ENCODE results near the gene OXTR. TPM values are rescaled to one million over a fixed set of nuclear protein-coding genes. Genes with fewer than 3 reads are reported as not detected.

The OXTR gene
- total and polyA plus RNA-seq, 2 of the 13 experiments (the other 11 are each of a cell fraction or from before 2014, with no cell fraction given) = 0.36 to 0.95 TPM

DNA sequence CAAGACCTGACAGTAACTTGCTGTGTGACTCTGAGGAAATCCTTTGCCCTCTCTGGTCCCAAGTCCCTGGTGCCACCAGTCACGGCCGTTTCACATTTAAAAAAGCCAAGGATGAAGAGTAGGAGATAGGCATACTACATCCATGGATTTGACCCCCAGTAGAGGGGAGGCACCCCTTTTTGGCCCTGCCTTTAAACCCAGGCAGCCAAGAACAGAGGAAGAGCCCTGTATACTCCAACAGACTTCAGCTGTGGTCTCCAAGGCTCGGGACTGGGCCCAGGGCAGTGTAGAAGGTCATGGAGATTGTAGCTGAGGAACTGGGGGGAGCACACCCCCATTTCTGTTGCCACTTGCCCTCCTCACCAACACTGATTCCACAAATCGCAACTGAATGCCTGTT, 32.1 kb downstream of the OXTR start:
- WGBS (ENCODE audit: low lambda C conversion rate) = 20% methylated on average over 2 of the region's 4 CpGs
- Histone ChIP-seq H2AFZ (ENCODE audit: low read length) (no peak overlapping the region), H3K9ac (ENCODE audit: insufficient read depth, low read depth, low read length) (no peak overlapping the region), H3K27me3 (ENCODE audit: control insufficient read depth in 1 of 2, insufficient read depth in 2 of 2, low read length in 2 of 2) (peaks cover 2 to 44% of the 10 kb centered on the region in 2 experiments; a peak in 4 of 5 replicates), H3K4me3 (replicated peaks in 1 of 3; ENCODE audit: insufficient read depth in 1 of 3, low read depth in 2 of 3, low read length in 3 of 3) (no peak overlapping the region), H3K9me3 (ENCODE audit: low read length) (no peaks in the 10 kb centered on the region), H3K79me2 (ENCODE audit: insufficient read depth, low read length) (no peaks in the 10 kb centered on the region), H3K4me2 (ENCODE audit: low read depth, low read length) (no peak overlapping the region), H4K20me1 (ENCODE audit: insufficient read depth, low read length) (no peaks in the 10 kb centered on the region), H3K36me3 (replicated peaks in 1 of 2; ENCODE audit: control insufficient read depth in 1 of 2, insufficient read depth in 2 of 2, low read length in 2 of 2) (no peaks in the 10 kb centered on the region), H3K4me1 (ENCODE audit: insufficient read depth, low read length) (peaks cover 21% of the 10 kb centered on the region), H3K27ac (ENCODE audit: extremely low read length, insufficient read depth, low read length) (no peak overlapping the region)
- ChIA-PET CTCF (ENCODE audit: low intra/inter-chr PET ratio, low total read pairs) (no interaction called here), POLR2A (no interaction called here)
- TF ChIP-seq, protein P1, sequence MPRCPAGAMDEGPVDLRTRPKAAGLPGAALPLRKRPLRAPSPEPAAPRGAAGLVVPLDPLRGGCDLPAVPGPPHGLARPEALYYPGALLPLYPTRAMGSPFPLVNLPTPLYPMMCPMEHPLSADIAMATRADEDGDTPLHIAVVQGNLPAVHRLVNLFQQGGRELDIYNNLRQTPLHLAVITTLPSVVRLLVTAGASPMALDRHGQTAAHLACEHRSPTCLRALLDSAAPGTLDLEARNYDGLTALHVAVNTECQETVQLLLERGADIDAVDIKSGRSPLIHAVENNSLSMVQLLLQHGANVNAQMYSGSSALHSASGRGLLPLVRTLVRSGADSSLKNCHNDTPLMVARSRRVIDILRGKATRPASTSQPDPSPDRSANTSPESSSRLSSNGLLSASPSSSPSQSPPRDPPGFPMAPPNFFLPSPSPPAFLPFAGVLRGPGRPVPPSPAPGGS (CRISPR knock-in tag; IDR thresholded peaks at IDR 0.05) = no peak
- TF ChIP-seq ZNF382 (CRISPR knock-in tag; IDR thresholded peaks at IDR 0.05; ENCODE audit: borderline replicate concordance) (no peak), TOE1 (CRISPR knock-in tag; IDR thresholded peaks at IDR 0.05) (no peak), ZNF547 (CRISPR knock-in tag; IDR thresholded peaks at IDR 0.05) (no peak), NR2F2 (IDR thresholded peaks at IDR 0.05; ENCODE audit: borderline replicate concordance, low read depth) (no peak), ZNF441 (CRISPR knock-in tag; IDR thresholded peaks at IDR 0.05; ENCODE audit: borderline replicate concordance) (no peak)
- TF ChIP-seq, protein P2, sequence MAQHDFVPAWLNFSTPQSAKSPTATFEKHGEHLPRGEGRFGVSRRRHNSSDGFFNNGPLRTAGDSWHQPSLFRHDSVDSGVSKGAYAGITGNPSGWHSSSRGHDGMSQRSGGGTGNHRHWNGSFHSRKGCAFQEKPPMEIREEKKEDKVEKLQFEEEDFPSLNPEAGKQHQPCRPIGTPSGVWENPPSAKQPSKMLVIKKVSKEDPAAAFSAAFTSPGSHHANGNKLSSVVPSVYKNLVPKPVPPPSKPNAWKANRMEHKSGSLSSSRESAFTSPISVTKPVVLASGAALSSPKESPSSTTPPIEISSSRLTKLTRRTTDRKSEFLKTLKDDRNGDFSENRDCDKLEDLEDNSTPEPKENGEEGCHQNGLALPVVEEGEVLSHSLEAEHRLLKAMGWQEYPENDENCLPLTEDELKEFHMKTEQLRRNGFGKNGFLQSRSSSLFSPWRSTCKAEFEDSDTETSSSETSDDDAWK (CRISPR knock-in tag; IDR thresholded peaks at IDR 0.05) = no peak
- TF ChIP-seq, protein P3, sequence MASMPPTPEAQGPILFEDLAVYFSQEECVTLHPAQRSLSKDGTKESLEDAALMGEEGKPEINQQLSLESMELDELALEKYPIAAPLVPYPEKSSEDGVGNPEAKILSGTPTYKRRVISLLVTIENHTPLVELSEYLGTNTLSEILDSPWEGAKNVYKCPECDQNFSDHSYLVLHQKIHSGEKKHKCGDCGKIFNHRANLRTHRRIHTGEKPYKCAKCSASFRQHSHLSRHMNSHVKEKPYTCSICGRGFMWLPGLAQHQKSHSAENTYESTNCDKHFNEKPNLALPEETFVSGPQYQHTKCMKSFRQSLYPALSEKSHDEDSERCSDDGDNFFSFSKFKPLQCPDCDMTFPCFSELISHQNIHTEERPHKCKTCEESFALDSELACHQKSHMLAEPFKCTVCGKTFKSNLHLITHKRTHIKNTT (CRISPR knock-in tag; IDR thresholded peaks at IDR 0.05) = no peak
- TF ChIP-seq, protein P4, sequence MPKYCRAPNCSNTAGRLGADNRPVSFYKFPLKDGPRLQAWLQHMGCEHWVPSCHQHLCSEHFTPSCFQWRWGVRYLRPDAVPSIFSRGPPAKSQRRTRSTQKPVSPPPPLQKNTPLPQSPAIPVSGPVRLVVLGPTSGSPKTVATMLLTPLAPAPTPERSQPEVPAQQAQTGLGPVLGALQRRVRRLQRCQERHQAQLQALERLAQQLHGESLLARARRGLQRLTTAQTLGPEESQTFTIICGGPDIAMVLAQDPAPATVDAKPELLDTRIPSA (CRISPR knock-in tag; IDR thresholded peaks at IDR 0.05; ENCODE audit: borderline replicate concordance) = no peak
- TF ChIP-seq, protein P5, sequence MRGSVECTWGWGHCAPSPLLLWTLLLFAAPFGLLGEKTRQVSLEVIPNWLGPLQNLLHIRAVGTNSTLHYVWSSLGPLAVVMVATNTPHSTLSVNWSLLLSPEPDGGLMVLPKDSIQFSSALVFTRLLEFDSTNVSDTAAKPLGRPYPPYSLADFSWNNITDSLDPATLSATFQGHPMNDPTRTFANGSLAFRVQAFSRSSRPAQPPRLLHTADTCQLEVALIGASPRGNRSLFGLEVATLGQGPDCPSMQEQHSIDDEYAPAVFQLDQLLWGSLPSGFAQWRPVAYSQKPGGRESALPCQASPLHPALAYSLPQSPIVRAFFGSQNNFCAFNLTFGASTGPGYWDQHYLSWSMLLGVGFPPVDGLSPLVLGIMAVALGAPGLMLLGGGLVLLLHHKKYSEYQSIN (CRISPR knock-in tag; IDR thresholded peaks at IDR 0.05; ENCODE audit: borderline replicate concordance) = no peak
- TF ChIP-seq, protein P6, sequence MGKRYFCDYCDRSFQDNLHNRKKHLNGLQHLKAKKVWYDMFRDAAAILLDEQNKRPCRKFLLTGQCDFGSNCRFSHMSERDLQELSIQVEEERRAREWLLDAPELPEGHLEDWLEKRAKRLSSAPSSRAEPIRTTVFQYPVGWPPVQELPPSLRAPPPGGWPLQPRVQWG (CRISPR knock-in tag; IDR thresholded peaks at IDR 0.05; ENCODE audit: borderline replicate concordance, low read depth) = no peak
- BruUV-seq (replicated peaks) = no TSS peak
- in situ Hi-C loops (cut with HindIII; ENCODE audit: extremely low pct_ligation_motif_present, low pct_unique_long_range_greater_than_20kb) = no loop called here
- ATAC-seq (no peak), FAIRE-seq (no peak), DNase-seq (ENCODE audit: low spot score) (no peak)
- intact Hi-C loops (cut with micrococcal nuclease; ENCODE audit: unreplicated experiment) = no loop called here
